Measurements from ENCODE around the gene LRRC61.
"Not testable (repeated sequence)": the region's sequence is repeated elsewhere in the genome, so short reads cannot be mapped to it uniquely, and the experiment has no call there.

LRRC61 gene, protein sequence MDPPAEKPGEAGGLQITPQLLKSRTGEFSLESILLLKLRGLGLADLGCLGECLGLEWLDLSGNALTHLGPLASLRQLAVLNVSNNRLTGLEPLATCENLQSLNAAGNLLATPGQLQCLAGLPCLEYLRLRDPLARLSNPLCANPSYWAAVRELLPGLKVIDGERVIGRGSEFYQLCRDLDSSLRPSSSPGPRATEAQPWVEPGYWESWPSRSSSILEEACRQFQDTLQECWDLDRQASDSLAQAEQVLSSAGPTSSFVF

DNA sequence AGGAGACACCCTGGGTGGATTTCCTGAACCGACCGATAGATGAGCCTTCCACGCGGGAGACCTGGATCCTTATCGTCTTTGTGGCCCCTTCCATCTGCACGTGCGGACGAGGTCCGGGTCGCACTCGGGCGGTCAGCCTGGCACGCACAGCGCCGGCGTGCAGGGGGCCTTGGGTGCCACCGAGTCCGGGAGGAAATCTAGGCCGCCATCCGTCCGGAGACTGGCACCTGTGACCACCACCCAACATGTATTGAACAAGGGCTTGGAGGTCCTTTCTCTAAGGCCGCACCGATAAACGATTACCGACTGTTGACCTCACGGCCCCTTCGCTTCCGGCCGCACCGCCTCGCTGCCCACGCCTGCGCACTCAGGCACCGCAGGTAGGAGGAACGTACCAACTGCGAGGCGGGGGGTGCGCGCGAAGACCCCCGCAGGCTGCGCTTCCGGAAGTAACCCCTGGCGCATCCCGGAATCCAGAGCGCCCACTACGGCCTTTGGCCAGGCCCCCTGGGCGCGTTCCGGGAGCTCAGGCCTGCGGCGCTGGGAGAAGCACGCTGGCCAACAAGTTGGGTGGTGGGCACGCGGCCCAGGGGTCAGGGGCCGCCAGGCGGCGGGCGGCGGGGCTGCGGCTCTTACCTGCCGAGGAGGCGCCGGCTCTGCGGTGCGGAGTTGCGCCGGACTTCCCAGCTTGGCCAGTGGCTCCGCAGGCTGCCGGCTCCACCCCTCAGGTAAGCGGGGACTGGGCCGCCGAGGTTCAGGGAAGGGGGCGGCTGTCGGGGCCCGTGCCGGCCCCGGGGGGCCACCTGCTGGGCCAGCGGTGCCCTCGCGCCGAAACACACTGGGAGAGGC is at the start of gene LRRC61, which contains the start of gene ACTR3C:
Gene LRRC61, plus strand, starts transcription at position 523 of the 849 bp plus-strand sequence. CDS start 13,507 bp downstream, outside the sequence.
Gene ACTR3C, minus strand, starts transcription at position 713 of the 849 bp plus-strand sequence. CDS start 28,249 bp downstream, outside the sequence.
- TF ChIP-seq, protein P1, sequence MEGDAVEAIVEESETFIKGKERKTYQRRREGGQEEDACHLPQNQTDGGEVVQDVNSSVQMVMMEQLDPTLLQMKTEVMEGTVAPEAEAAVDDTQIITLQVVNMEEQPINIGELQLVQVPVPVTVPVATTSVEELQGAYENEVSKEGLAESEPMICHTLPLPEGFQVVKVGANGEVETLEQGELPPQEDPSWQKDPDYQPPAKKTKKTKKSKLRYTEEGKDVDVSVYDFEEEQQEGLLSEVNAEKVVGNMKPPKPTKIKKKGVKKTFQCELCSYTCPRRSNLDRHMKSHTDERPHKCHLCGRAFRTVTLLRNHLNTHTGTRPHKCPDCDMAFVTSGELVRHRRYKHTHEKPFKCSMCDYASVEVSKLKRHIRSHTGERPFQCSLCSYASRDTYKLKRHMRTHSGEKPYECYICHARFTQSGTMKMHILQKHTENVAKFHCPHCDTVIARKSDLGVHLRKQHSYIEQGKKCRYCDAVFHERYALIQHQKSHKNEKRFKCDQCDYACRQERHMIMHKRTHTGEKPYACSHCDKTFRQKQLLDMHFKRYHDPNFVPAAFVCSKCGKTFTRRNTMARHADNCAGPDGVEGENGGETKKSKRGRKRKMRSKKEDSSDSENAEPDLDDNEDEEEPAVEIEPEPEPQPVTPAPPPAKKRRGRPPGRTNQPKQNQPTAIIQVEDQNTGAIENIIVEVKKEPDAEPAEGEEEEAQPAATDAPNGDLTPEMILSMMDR (conservative IDR thresholded peaks at IDR 0.05; ENCODE audit: low read depth, low read length): no peak; the same call in 1 of the 2 replicates
- H3K36me3 ChIP-seq (ENCODE audit: insufficient read depth): no peaks in the 10 kb centered on the region; the same call in 1 of the 2 replicates
- peaks cover 69% of the 10 kb centered on the region for H3K79me2 ChIP-seq (ENCODE audit: insufficient read depth, low read depth)
- peak within 1 kb of the TSS; percentile 93 for H3K27ac ChIP-seq
- peak within 1 kb of the TSS; percentile 80 for H3K4me2 ChIP-seq
- H3K27me3 ChIP-seq (ENCODE audit: insufficient read depth, low read depth): no peaks in the 10 kb centered on the region
- no peaks in the 10 kb centered on the region for H4K20me1 ChIP-seq (ENCODE audit: insufficient read depth)
- no peak within 1 kb of the TSS for H3K4me3 ChIP-seq (IDR thresholded peaks at IDR 0.05; ENCODE audit: insufficient read depth, low read depth, low read length)
- H2AFZ ChIP-seq (ENCODE audit: low read depth): peak within 1 kb of the TSS; percentile 76
- peaks cover 51% of the 10 kb centered on the region for H3K4me1 ChIP-seq (ENCODE audit: low read depth, poor library complexity, severe bottlenecking)
- H3K9ac ChIP-seq: peak within 1 kb of the TSS; percentile 98

DNA sequence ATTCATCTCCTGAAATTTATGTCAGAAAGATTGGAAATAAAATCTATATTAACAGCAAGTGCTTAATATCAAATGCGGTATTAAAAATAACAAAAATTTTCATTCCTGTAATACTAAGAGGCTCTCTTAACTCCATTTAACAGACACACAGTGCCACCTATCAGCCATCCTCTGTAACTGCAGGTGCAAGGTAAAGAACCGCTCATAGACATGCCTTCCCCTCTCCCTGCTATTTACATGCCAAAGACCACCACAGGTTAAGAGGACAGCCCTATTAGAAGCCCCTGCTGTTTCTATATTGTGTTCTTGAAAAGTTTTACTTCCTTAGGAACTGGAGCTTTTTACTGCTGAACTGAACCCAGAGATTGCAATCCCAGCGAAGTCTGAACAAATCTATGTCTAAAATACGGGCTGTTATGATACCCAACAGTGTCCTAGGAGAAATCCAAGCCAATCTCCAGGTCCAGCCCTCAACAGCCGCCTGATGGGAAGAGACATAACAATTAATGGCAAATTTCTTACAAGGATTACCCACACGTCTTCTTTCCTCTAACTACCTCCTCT is 46.9 kb upstream of the LRRC61 start:
- H3K9ac ChIP-seq; H3K27me3 ChIP-seq (ENCODE audit: insufficient read depth, low read depth); H3K4me3 ChIP-seq (IDR thresholded peaks at IDR 0.05; ENCODE audit: insufficient read depth, low read depth, low read length); H3K4me2 ChIP-seq; H3K4me1 ChIP-seq (ENCODE audit: low read depth, poor library complexity, severe bottlenecking); H4K20me1 ChIP-seq (ENCODE audit: insufficient read depth); H3K36me3 ChIP-seq (ENCODE audit: insufficient read depth); H3K27ac ChIP-seq; H3K79me2 ChIP-seq (ENCODE audit: insufficient read depth, low read depth); H2AFZ ChIP-seq (ENCODE audit: low read depth): not testable (repeated sequence)
- TF ChIP-seq, protein P1 (conservative IDR thresholded peaks at IDR 0.05; ENCODE audit: low read depth, low read length): peak; percentile 80

DNA sequence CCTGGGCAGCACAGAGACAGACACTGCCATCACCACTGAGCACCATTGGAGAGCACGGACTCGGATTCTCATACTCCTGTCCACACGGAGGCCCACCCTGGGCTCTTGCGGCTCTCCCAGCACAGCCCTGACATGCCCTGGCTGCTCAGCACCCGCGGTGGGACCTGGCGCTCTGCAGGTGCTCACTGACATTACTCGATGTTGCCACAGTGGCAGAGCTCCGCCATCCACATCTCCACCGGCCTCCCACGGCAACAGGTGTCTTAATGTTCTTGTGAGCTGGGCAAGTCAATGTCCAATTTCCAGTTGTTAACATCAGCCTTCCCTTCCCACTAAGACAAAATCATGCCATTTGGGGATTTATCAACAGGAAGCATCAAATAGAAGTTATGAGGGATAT is 44.8 kb upstream of the LRRC61 start:
- not testable (repeated sequence) for H3K36me3 ChIP-seq (ENCODE audit: insufficient read depth); H3K9ac ChIP-seq; H3K4me1 ChIP-seq (ENCODE audit: low read depth, poor library complexity, severe bottlenecking); H3K4me2 ChIP-seq; H3K4me3 ChIP-seq (IDR thresholded peaks at IDR 0.05; ENCODE audit: insufficient read depth, low read depth, low read length); H2AFZ ChIP-seq (ENCODE audit: low read depth); H3K79me2 ChIP-seq (ENCODE audit: insufficient read depth, low read depth); H3K27me3 ChIP-seq (ENCODE audit: insufficient read depth, low read depth); H3K27ac ChIP-seq; H4K20me1 ChIP-seq (ENCODE audit: insufficient read depth)

DNA sequence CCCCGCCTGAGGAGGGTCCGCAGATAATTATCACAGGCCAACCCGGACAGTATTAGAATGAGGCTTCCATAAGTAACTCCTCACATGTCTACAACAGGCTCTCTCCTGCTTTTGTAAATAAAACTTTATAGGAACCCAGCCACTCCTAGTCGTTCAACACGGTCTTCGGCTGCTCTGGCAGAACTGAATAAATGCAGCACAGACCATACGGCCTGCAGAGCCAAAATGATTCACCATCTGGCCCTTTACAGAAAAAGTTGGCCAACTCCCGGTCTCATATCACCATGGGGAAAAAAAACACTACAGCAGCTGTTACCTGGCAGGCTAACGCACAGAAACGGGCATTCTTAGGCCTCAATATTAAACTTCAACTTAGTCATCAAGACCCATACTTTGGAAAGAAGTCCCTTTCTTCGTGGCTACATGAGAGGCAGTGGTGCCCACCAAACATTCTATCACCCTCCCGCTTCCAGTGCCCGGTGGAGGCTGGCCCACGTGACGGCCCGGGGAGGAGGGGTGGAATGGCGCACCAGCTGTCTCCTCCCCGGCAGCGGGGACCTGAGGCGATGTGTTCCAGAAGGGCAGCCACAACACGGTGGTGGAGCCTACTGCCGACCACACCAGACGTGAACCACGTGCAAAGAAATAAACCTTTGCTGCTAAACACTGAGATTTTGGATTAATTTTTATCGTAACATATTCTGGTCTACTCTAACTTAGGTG is 41.3 kb upstream of the LRRC61 start:
- H3K4me1 ChIP-seq (ENCODE audit: low read depth, poor library complexity, severe bottlenecking); H3K4me2 ChIP-seq; H3K9ac ChIP-seq; H2AFZ ChIP-seq (ENCODE audit: low read depth); H3K36me3 ChIP-seq (ENCODE audit: insufficient read depth); H4K20me1 ChIP-seq (ENCODE audit: insufficient read depth); H3K4me3 ChIP-seq (IDR thresholded peaks at IDR 0.05; ENCODE audit: insufficient read depth, low read depth, low read length); H3K27me3 ChIP-seq (ENCODE audit: insufficient read depth, low read depth); H3K79me2 ChIP-seq (ENCODE audit: insufficient read depth, low read depth); H3K27ac ChIP-seq: not testable (repeated sequence)

DNA sequence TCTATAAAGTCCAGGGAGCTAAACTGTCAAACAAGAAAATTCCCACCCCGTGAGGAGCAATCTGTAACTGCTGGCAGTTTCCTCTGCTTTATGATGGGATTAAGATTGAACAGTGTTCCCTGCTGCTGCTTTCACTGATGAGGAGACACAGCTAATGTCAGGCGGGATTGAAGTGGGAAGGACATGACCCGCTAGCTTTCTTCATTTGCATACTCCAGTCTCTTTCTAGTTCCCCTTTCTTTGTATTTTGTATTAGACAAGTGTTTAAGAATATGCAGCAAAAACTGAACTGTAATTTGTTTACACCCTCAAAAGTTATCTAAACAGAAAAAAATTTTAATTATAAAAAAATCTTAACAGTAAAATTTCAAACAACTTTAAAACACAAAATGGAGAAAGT is 40.0 kb upstream of the LRRC61 start:
- not testable (repeated sequence) for H3K27me3 ChIP-seq (ENCODE audit: insufficient read depth, low read depth); H3K4me3 ChIP-seq (IDR thresholded peaks at IDR 0.05; ENCODE audit: insufficient read depth, low read depth, low read length); H4K20me1 ChIP-seq (ENCODE audit: insufficient read depth); H3K36me3 ChIP-seq (ENCODE audit: insufficient read depth); H3K9ac ChIP-seq; H3K27ac ChIP-seq; H3K79me2 ChIP-seq (ENCODE audit: insufficient read depth, low read depth); H3K4me2 ChIP-seq; H2AFZ ChIP-seq (ENCODE audit: low read depth); H3K4me1 ChIP-seq (ENCODE audit: low read depth, poor library complexity, severe bottlenecking)

DNA sequence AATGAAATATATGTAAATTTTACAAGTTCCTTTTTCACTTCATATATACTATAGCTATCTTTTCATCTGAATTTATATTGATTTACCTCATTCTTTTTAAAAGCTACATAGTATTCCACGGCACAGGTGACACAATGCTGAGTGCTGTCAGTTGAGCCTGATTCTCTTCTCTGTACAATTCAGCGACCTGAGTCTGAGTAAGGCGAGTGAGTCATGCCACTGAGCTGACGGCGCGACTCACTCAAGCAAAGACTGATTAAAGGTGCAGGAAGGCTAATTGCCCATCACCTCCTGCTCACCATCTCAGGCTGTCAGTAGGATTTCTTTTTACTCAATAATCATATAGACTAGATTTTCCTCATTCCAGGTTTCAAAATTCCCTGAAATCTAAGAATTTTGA is 39.5 kb upstream of the LRRC61 start:
- H3K79me2 ChIP-seq (ENCODE audit: insufficient read depth, low read depth); H3K27me3 ChIP-seq (ENCODE audit: insufficient read depth, low read depth); H3K36me3 ChIP-seq (ENCODE audit: insufficient read depth); H3K27ac ChIP-seq; H3K9ac ChIP-seq; H2AFZ ChIP-seq (ENCODE audit: low read depth); H3K4me2 ChIP-seq; H3K4me3 ChIP-seq (IDR thresholded peaks at IDR 0.05; ENCODE audit: insufficient read depth, low read depth, low read length); H4K20me1 ChIP-seq (ENCODE audit: insufficient read depth); H3K4me1 ChIP-seq (ENCODE audit: low read depth, poor library complexity, severe bottlenecking): not testable (repeated sequence)

Measured in KMS-11 (cell line).